Osteocyte (in vitro differentiated cells): ENCODE data around the gene OR2B3. TPM values are rescaled to one million over a fixed set of nuclear protein-coding genes. Genes with fewer than 3 reads are reported as not detected.
A peak's percentile ranks its signal among the peaks of the same experiment; 100 is the strongest.

Experiments used
- DNase-seq: peaks from one replicate; pipeline ENCODE4 v3.0.0; 2021; ENCODE audit warnings: mixed read lengths; ENCODE audit not compliant: unreplicated experiment; ENCODE audit errors: extremely low spot score
- H3K27ac Mint-ChIP-seq: one replicate; pipeline ENCODE4 v1.8.0; 2021; ENCODE audit warnings: mild to moderate bottlenecking, mixed read lengths; ENCODE audit not compliant: unreplicated experiment
- H3K27me3 Mint-ChIP-seq: one replicate; pipeline ENCODE4 v1.8.0; 2021; ENCODE audit warnings: mixed read lengths; ENCODE audit not compliant: unreplicated experiment
- H3K36me3 Mint-ChIP-seq: one replicate; pipeline ENCODE4 v1.8.0; 2021; ENCODE audit warnings: mixed read lengths; ENCODE audit not compliant: unreplicated experiment
- H3K4me1 Mint-ChIP-seq: one replicate; pipeline ENCODE4 v1.8.0; 2021; ENCODE audit warnings: mixed read lengths; ENCODE audit not compliant: unreplicated experiment
- H3K4me3 Mint-ChIP-seq: one replicate; pipeline ENCODE4 v1.8.0; 2021; ENCODE audit warnings: mild to moderate bottlenecking, moderate library complexity, mixed read lengths; ENCODE audit not compliant: unreplicated experiment
- H3K9me3 Mint-ChIP-seq: one replicate; pipeline ENCODE4 v1.8.0; 2021; ENCODE audit warnings: mixed read lengths; ENCODE audit not compliant: unreplicated experiment
- total RNA-seq: library from RNA; stranded (reverse); gene quantifications from 2 replicates; pipeline ENCODE4 v1.2.1, GENCODE V29; 2021
- TF ChIP-seq, protein P1 (sequence below): fragments of 200-600 bp; sonication (generic); IDR thresholded peaks from 2 replicates; pipeline ENCODE4 v1.5.0; 2021; ENCODE audit warnings: antibody characterized with exemption, mild to moderate bottlenecking, moderate library complexity

Gene OR2B3
- total RNA-seq, 1 donor from 2014 or later = not detected

DNA sequence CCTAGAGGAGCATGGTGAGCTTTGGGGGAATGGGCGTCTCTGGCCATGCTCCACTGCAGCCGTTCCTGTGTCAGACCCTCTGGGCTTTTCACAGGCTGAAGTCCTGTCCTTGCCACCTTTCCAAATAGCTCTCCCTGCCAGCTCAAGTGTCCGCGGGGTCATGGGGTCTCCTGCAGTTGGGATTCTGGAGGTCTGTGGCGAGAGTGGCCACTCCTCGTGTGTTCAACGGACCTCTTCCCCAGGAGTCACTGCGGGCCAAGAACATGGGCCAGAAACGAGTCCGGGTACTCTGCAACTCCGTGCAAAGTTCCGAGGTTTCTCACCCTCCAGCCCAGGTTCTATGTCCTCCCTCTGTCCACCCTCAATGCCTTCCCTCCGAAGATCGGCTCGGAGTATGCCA, 4.7 kb downstream of the OR2B3 start:
- TF ChIP-seq, protein P1, sequence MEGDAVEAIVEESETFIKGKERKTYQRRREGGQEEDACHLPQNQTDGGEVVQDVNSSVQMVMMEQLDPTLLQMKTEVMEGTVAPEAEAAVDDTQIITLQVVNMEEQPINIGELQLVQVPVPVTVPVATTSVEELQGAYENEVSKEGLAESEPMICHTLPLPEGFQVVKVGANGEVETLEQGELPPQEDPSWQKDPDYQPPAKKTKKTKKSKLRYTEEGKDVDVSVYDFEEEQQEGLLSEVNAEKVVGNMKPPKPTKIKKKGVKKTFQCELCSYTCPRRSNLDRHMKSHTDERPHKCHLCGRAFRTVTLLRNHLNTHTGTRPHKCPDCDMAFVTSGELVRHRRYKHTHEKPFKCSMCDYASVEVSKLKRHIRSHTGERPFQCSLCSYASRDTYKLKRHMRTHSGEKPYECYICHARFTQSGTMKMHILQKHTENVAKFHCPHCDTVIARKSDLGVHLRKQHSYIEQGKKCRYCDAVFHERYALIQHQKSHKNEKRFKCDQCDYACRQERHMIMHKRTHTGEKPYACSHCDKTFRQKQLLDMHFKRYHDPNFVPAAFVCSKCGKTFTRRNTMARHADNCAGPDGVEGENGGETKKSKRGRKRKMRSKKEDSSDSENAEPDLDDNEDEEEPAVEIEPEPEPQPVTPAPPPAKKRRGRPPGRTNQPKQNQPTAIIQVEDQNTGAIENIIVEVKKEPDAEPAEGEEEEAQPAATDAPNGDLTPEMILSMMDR = no peak
- H3K4me3 Mint-ChIP-seq = no peak overlapping the region
- no peaks in the 10 kb centered on the region for H3K4me1 Mint-ChIP-seq
- no peaks in the 10 kb centered on the region for H3K36me3 Mint-ChIP-seq
- no peaks in the 10 kb centered on the region for H3K9me3 Mint-ChIP-seq
- H3K27me3 Mint-ChIP-seq = no peaks in the 10 kb centered on the region
- H3K27ac Mint-ChIP-seq = no peak overlapping the region
- DNase-seq = no peak

DNA sequence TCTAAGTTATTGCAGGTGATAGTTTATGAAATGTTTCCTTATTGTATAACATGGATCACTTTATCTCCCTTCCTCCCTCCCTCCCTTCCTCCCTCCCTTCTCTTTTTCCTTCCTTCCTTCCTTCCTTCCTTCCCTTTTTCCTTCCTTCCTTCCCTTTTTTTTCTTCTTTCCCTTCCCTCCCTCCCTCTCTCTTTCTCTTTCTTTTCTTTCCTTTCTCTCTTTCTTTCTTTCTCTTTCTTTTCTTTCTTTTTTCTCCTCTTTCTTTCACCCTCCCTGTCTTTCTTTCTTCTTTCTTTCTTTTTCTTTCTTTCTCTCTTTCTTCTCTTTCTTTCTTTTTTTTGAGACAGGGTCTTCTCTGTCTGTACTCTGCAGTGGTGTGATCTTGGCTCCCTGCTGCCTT, 5.8 kb downstream of the OR2B3 start:
- H3K27ac Mint-ChIP-seq = no peak overlapping the region
- no peaks in the 10 kb centered on the region for H3K27me3 Mint-ChIP-seq
- TF ChIP-seq, protein P1 = no peak
- H3K4me1 Mint-ChIP-seq = no peaks in the 10 kb centered on the region
- no peak overlapping the region for H3K4me3 Mint-ChIP-seq
- no peaks in the 10 kb centered on the region for H3K9me3 Mint-ChIP-seq
- H3K36me3 Mint-ChIP-seq = no peaks in the 10 kb centered on the region
- no peak for DNase-seq

DNA sequence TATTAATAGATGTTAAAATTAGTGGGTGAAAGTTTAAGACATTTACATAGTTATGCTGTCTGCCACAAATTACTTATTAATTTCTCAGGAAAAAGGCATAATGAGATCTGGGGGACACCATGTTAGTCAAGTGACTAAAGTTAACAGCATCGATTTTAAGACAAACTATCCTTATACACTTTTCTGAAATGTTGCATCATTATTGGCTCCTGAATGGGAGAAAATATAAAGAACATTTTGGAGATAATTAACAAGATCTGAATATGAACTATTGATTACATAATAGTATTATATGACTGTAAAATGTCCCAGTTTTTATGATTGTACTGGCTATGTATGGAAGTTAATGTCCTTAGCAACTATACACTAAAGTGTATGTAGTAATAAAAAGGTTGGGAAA, 7.9 kb downstream of the OR2B3 start:
- TF ChIP-seq, protein P1 = no peak
- no peak for DNase-seq
- Mint-ChIP-seq H3K4me1 (no peaks in the 10 kb centered on the region), H3K27ac (no peak overlapping the region), H3K9me3 (no peaks in the 10 kb centered on the region), H3K27me3 (peaks cover 5% of the 10 kb centered on the region), H3K36me3 (no peaks in the 10 kb centered on the region), H3K4me3 (no peak overlapping the region)

DNA sequence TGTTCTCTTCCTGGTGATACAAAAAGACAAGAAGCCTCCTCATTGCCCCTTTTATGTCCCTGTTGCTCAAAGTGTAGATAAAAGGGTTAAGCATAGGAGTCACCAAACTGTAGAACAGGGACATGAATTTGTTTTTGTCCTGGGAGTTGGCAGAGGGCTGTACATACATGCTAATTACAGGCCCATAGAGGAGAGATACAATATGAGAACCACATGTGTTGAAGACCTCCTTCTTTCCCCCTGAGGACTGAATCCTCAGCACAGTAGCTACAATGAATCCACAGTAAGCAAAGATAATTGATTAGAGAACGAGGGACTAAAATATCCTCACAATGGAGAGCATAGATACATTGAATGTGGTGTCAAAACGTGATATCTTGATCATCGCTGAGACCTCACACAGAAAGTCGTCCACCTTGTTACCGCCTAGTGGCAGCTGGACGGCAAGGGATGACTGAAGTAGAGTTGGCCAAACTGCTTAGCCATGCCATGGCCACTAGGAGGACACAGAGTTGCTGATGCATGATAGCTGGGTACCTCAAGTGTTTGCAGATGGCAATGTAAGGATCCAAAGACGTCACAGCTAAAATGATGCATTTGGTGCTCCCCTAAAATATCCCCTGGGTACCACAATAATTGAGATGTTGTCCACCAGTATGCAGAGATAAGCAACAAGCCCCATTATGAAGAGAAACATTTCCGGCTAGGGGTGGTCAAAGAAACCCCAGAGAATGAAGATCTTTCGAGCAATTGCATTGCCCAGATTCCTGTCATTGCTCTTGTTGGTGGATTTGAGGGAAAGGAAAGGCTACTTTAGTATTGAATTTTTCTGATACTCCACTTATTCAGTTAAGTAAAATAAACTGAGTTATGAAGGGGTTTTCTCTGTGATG, 15.0 kb downstream of the OR2B3 start:
- H3K27ac Mint-ChIP-seq = no peak overlapping the region
- H3K9me3 Mint-ChIP-seq = peaks cover 5% of the 10 kb centered on the region
- TF ChIP-seq, protein P1 = peak; percentile 46
- DNase-seq = no peak
- no peak overlapping the region for H3K4me3 Mint-ChIP-seq
- no peaks in the 10 kb centered on the region for H3K4me1 Mint-ChIP-seq
- H3K27me3 Mint-ChIP-seq = peaks cover 5% of the 10 kb centered on the region
- H3K36me3 Mint-ChIP-seq = no peaks in the 10 kb centered on the region

DNA sequence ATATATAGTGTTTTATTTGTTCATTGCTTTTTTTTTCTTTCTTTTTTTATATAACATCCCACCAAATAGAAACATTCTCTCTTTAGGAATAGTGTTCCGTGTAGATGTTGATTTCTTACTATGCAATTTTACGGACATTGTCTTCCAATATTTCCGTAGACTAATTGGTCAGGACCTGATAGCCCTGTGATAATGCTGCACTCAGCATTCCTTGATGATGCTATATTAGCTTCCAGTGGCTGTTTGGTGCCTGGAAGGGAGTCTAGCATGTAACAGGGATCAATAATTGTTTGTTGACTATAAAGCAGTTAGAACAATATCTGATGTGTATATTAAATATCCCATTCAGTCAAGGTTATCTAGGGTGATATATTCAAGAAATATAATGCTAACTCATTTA, 35.4 kb downstream of the OR2B3 start:
- TF ChIP-seq, protein P1 = no peak
- Mint-ChIP-seq H3K27ac (no peak overlapping the region), H3K4me3 (no peak overlapping the region), H3K4me1 (no peaks in the 10 kb centered on the region), H3K27me3 (no peaks in the 10 kb centered on the region), H3K36me3 (no peaks in the 10 kb centered on the region), H3K9me3 (no peaks in the 10 kb centered on the region)
- no peak for DNase-seq
